ENCODE measurements around the gene TNS3.

DNA sequence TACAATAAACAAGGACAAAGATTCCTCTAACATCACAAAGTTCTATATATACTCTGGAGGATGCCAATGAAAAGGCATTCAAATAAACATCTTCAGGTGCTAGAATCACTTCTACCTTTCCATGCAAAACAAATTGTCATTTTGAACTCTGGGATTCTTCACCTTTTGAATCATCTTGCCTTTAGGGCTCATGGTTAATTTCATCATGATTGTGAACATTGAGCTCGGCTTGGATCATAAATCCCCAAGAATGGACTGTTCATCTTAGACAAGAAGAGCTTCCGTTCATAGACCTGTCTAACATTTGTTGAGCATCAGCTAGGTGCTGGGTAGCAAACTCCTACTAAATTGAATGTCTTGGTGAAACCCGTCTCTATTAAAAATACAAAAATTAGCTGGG, 212.2 kb downstream of the TNS3 start:
- TF ChIP-seq, protein P1, sequence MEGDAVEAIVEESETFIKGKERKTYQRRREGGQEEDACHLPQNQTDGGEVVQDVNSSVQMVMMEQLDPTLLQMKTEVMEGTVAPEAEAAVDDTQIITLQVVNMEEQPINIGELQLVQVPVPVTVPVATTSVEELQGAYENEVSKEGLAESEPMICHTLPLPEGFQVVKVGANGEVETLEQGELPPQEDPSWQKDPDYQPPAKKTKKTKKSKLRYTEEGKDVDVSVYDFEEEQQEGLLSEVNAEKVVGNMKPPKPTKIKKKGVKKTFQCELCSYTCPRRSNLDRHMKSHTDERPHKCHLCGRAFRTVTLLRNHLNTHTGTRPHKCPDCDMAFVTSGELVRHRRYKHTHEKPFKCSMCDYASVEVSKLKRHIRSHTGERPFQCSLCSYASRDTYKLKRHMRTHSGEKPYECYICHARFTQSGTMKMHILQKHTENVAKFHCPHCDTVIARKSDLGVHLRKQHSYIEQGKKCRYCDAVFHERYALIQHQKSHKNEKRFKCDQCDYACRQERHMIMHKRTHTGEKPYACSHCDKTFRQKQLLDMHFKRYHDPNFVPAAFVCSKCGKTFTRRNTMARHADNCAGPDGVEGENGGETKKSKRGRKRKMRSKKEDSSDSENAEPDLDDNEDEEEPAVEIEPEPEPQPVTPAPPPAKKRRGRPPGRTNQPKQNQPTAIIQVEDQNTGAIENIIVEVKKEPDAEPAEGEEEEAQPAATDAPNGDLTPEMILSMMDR (IDR thresholded peaks at IDR 0.05) = no peak
- no peak for TF ChIP-seq POLR2A (IDR thresholded peaks at IDR 0.05)

Measured in uterus (tissue), 2 donors.